A549 (cell line): Measurements from ENCODE around the gene CCL20. TPM values are rescaled to one million over a fixed set of nuclear protein-coding genes. Genes with fewer than 3 reads are reported as not detected.
"Not testable (repeated sequence)": the region's sequence is repeated elsewhere in the genome, so short reads cannot be mapped to it uniquely, and the experiment has no call there.

Experiments used
- ATAC-seq, 2 experiments: fragments of 200-7000 bp in 1 of 2; fragments of >200 bp in 1 of 2; cut with Nextera tagmentation in 1 of 2; cut with Tn5 transposase in 1 of 2; 3 replicates each; pipeline versions ENCODE4 v1.8.0 to v1.9.1; 2018 to 2020; ENCODE audit warnings: mild to moderate bottlenecking in 1 of 2, moderate library complexity in 1 of 2
- CTCF ChIA-PET: fragments of 300-600 bp; sonication (Branson Sonifier 250); formaldehyde crosslinking; extraction: SDS; loops from one replicate; lab custom pipeline; 2021; ENCODE audit warnings: antibody characterized with exemption, inconsistent platforms; lab: Yijun Ruan, JAX
- POLR2A ChIA-PET: fragments of 350-600 bp; formaldehyde crosslinking; extraction: SDS; loops from one replicate; lab custom pipeline; 2021; ENCODE audit warnings: antibody characterized with exemption, inconsistent platforms; lab: Yijun Ruan, JAX
- DNase-seq, 2 experiments: peaks; one replicate each; pipeline versions ENCODE4 v3.0.0 to v3.0.0-alpha.2; 2011 to 2016; ENCODE audit warnings: low read depth in 1 of 2, low spot score in 1 of 2
- FAIRE-seq: peaks from 2 replicates; lab custom pipeline; 2011; peaks lifted over from hg19 to GRCh38; lab: Jason Lieb, UNC
- H3K27ac ChIP-seq, 2 experiments: fragments of >200 bp; sonication (Bioruptor Twin); formaldehyde crosslinking; 3 replicates each; pipeline ENCODE4 v1.5.1; 2016 to 2017
- H3K4me1 ChIP-seq: fragments of >200 bp; sonication (Bioruptor Twin); formaldehyde crosslinking; 3 replicates; pipeline ENCODE4 v1.6.1; 2016
- H3K4me2 ChIP-seq: fragments of >200 bp; sonication (Bioruptor Twin); formaldehyde crosslinking; 3 replicates; pipeline ENCODE4 v1.6.1; 2016
- H3K4me3 ChIP-seq: fragments of >200 bp; sonication (Bioruptor Twin); formaldehyde crosslinking; 3 replicates; pipeline ENCODE4 v1.5.1; 2016
- H3K9me3 ChIP-seq: fragments of >200 bp; sonication (Bioruptor Twin); formaldehyde crosslinking; 3 replicates; pipeline ENCODE4 v1.6.1; 2016
- BHLHE40 ChIP-seq: IDR thresholded peaks from 2 replicates; pipeline ENCODE4 v1.6.1; 2012; ENCODE audit warnings: low read depth, low read length, inconsistent platforms
- CEBPB ChIP-seq, 2 experiments: fragments of >200 bp in 1 of 2; sonication (Bioruptor Twin) in 1 of 2; formaldehyde crosslinking in 1 of 2; IDR thresholded peaks; 2 replicates each; pipeline ENCODE4 v1.6.1; 2012 to 2016
- E2F6 ChIP-seq: IDR thresholded peaks from 2 replicates; pipeline ENCODE4 v1.6.1; 2012; ENCODE audit warnings: low read depth, borderline replicate concordance
- EHMT2 ChIP-seq: fragments of 200-600 bp; sonication (generic); IDR thresholded peaks from 2 replicates; pipeline ENCODE4 v1.6.1; 2016; ENCODE audit warnings: antibody characterized with exemption, low read depth, mild to moderate bottlenecking, moderate library complexity
- EP300 ChIP-seq, 2 experiments: fragments of >200 bp; sonication (Bioruptor Twin); formaldehyde crosslinking; IDR thresholded peaks; 2 replicates in 1 of 2; 3 replicates in 1 of 2; pipeline ENCODE4 v1.6.1; 2016 to 2017
- ESRRA ChIP-seq: fragments of 150-350 bp; IDR thresholded peaks from 2 replicates; pipeline ENCODE4 v1.6.1; 2014; ENCODE audit warnings: mild to moderate bottlenecking, low read length, borderline replicate concordance
- FOSL2 ChIP-seq, 2 experiments: fragments of 450-650 bp in 1 of 2; fragments of >200 bp in 1 of 2; sonication (Bioruptor Twin) in 1 of 2; formaldehyde crosslinking; IDR thresholded peaks; 2 replicates each; pipeline versions ENCODE4 v1.5.0 to v1.6.1; 2016 to 2020; ENCODE audit warnings: mild to moderate bottlenecking in 1 of 2, moderate library complexity in 1 of 2
- FOXS1 ChIP-seq: fragments of 250-450 bp; sonication (Bioruptor Pico); IDR thresholded peaks from 2 replicates; pipeline ENCODE4 v1.5.0; 2020; ENCODE audit warnings: mild to moderate bottlenecking, moderate library complexity
- GATA3 ChIP-seq: IDR thresholded peaks from 2 replicates; pipeline ENCODE4 v1.6.1; 2012; ENCODE audit warnings: borderline replicate concordance
- HMGXB4 ChIP-seq: fragments of 250-450 bp; sonication (Bioruptor Pico); IDR thresholded peaks from 2 replicates; pipeline ENCODE4 v1.5.0; 2021; ENCODE audit warnings: mild to moderate bottlenecking, moderate library complexity, borderline replicate concordance
- HOXA7 ChIP-seq: fragments of 250-450 bp; sonication (Bioruptor Pico); IDR thresholded peaks from 2 replicates; pipeline ENCODE4 v1.5.0; 2020; ENCODE audit warnings: mild to moderate bottlenecking, moderate library complexity
- JUN ChIP-seq, 2 experiments: fragments of >200 bp; sonication (Bioruptor Twin); formaldehyde crosslinking; IDR thresholded peaks; 2 replicates in 1 of 2; 3 replicates in 1 of 2; pipeline ENCODE4 v1.6.1; 2016 to 2017
- KDM1A ChIP-seq: fragments of 200-600 bp; sonication (generic); IDR thresholded peaks from 2 replicates; pipeline ENCODE4 v1.6.1; 2016; ENCODE audit warnings: low read depth, mild to moderate bottlenecking
- KDM5A ChIP-seq: fragments of 200-600 bp; sonication (generic); IDR thresholded peaks from 2 replicates; pipeline ENCODE4 v1.6.1; 2016; ENCODE audit warnings: antibody characterized with exemption, mild to moderate bottlenecking
- MAX ChIP-seq: IDR thresholded peaks from 2 replicates; pipeline ENCODE4 v1.6.1; 2012
- MAZ ChIP-seq: fragments of 150-350 bp; IDR thresholded peaks from 2 replicates; pipeline ENCODE4 v1.6.1; 2014; ENCODE audit warnings: antibody characterized with exemption, low read depth, low read length, borderline replicate concordance
- MYC ChIP-seq: IDR thresholded peaks from 2 replicates; pipeline ENCODE4 v1.6.1; 2012; ENCODE audit warnings: mild to moderate bottlenecking, inconsistent platforms, low read length, improper control_type of control experiment, borderline replicate concordance
- RFX5 ChIP-seq: fragments of 450-650 bp; IDR thresholded peaks from 2 replicates; pipeline ENCODE4 v1.7.1; 2014; ENCODE audit warnings: antibody characterized with exemption, mild to moderate bottlenecking, moderate library complexity
- TP53 ChIP-seq: fragments of 250-450 bp; sonication (Bioruptor Pico); IDR thresholded peaks from 2 replicates; pipeline ENCODE4 v1.5.0; 2021; ENCODE audit warnings: mild to moderate bottlenecking, moderate library complexity
- USF2 ChIP-seq: fragments of 450-650 bp; IDR thresholded peaks from 2 replicates; pipeline ENCODE4 v1.6.1; 2014; ENCODE audit warnings: antibody characterized with exemption
- ZFP36 ChIP-seq: fragments of 450-650 bp; IDR thresholded peaks from 2 replicates; pipeline ENCODE4 v1.6.1; 2014; ENCODE audit warnings: borderline replicate concordance; ENCODE audit not compliant: partially characterized antibody
- WGBS: methylation state at CpG from one replicate; pipeline ENCODE4 v1.1.6; 2017; ENCODE audit errors: missing lambda C conversion rate; 5-methylcytosine and 5-hydroxymethylcytosine counted together
- polyA plus RNA-seq, 4 experiments: library from polyadenylated mRNA; depleted of rRNA in 3 of 4; stranded (reverse); fragments of >200 nt; fragmentation: RNase III in 1 of 4; extraction: RNeasy Plus Mini Kit Qiagen cat#74134 plus additional on column Dnase treatment in 1 of 4; gene quantifications; 2 replicates in 3 of 4; 3 replicates in 1 of 4; pipeline ENCODE4 v1.2.3, GENCODE V29; 2011 to 2017

CCL20 gene
- polyA plus RNA-seq, 2 of the 4 experiments (the other 2 are of a cell fraction): 0.43 to 3.4 TPM

GRCh38 chr2:227796045-227796711 lies 17.5 kb upstream of the CCL20 start:
- Histone ChIP-seq H3K4me2 (peak overlapping the region; percentile 69), H3K9me3 (no peaks in the 10 kb centered on the region), H3K4me3 (peak overlapping the region; percentile 25), H3K27ac (peak overlapping the region; percentile 39 to 58), H3K4me1 (peaks cover 15% of the 10 kb centered on the region)
- ChIA-PET POLR2A (interaction anchor here (0.8 to 1.0 kb wide), 2 partner anchors 9 to 22 kb away, joined by 4 read pairs; no protein-coding TSS in a partner anchor), CTCF (interaction anchor here (1.1 to 1.7 kb wide), 2 partner anchors 13 to 94 kb away, joined by 3 to 4 read pairs; no protein-coding TSS in a partner anchor)
- TF ChIP-seq MAX (0 out of 2 replicates have a peak, but pooled peaks have one; percentile 22), FOSL2 (IDR thresholded peaks at IDR 0.05) (no peak), FOSL2 (CRISPR knock-in tag; IDR thresholded peaks at IDR 0.05) (0 out of 2 replicates have a peak, but pooled peaks have one; percentile 9), ESRRA (no peak), JUN (IDR thresholded peaks at IDR 0.05) (peak in 1 of 2 experiments; percentile 52; a peak in 1 of 5 replicates), EP300 (IDR thresholded peaks at IDR 0.05) (peak in 1 of 2 experiments; percentile 60; a peak in 1 of 5 replicates)
- DNase-seq: peak; percentile 26 to 68
- whole genome bisulfite sequencing: 9% methylated on average over 12 of the region's 12 CpGs
- no peak for FAIRE-seq
- peak; percentile 82 to 88 for ATAC-seq

- H3K9me3 ChIP-seq, FAIRE-seq, DNase-seq: not testable (repeated sequence)
- ChIA-PET CTCF (interaction anchor here (1.1 kb wide), 1 partner anchor 94 kb away, joined by 3 read pairs; no protein-coding TSS in a partner anchor), POLR2A (interaction anchor here (1.0 kb wide), 1 partner anchor 22 kb away, joined by 4 read pairs; no protein-coding TSS in a partner anchor)
- ATAC-seq: peak in 1 of 2 experiments; percentile 29; a peak in 3 of 6 replicates
- TF ChIP-seq CEBPB (IDR thresholded peaks at IDR 0.05): peak in 1 of 2 experiments; percentile 48; a peak in 2 of 4 replicates
- peak overlapping the region; percentile 69 for H3K4me2 ChIP-seq
- peak overlapping the region; percentile 39 to 58 for H3K27ac ChIP-seq
- peaks cover 15% of the 10 kb centered on the region for H3K4me1 ChIP-seq
- peak overlapping the region; percentile 25; the same call in 2 of the 3 replicates for H3K4me3 ChIP-seq
- 72% methylated on average over 5 of the region's 5 CpGs for WGBS
These were observed 16.9 kb upstream of the CCL20 start for GRCh38 chr2:227796768-227797167.

- no peak for DNase-seq
- CTCF ChIA-PET: interaction anchor here (1.9 kb wide), 1 partner anchor 63 kb away, joined by 4 read pairs; no protein-coding TSS in a partner anchor
- POLR2A ChIA-PET: no interaction called here
- no peak overlapping the region for H3K4me3 ChIP-seq
- WGBS: 72% methylated on average over 3 of the region's 3 CpGs
- H3K4me2 ChIP-seq: no peak overlapping the region
- H3K27ac ChIP-seq: no peak overlapping the region
- no peak for ATAC-seq
- TF ChIP-seq USF2 (no peak), HMGXB4 (CRISPR knock-in tag) (no peak), KDM5A (no peak), FOXS1 (CRISPR knock-in tag) (no peak), EP300 (IDR thresholded peaks at IDR 0.05) (no peak), MAZ (no peak), KDM1A (no peak), BHLHE40 (no peak), EHMT2 (no peak), RFX5 (no peak), MYC (no peak), ZFP36 (no peak), GATA3 (no peak), E2F6 (no peak), HOXA7 (CRISPR knock-in tag) (no peak), TP53 (CRISPR knock-in tag) (no peak)
- no peak for FAIRE-seq
- H3K9me3 ChIP-seq: no peaks in the 10 kb centered on the region
- peaks cover 15% of the 10 kb centered on the region for H3K4me1 ChIP-seq
These were observed 14.4 kb upstream of the CCL20 start for GRCh38 chr2:227799202-227799601.
